Activated CD8-positive, alpha-beta memory T cell treated with anti-CD3 and anti-CD28 coated beads for 36 hours (primary cell): ENCODE data around the gene ASIC5. TPM values are rescaled to one million over a fixed set of nuclear protein-coding genes. Genes with fewer than 3 reads are reported as not detected.
"Not testable (repeated sequence)": the region's sequence is repeated elsewhere in the genome, so short reads cannot be mapped to it uniquely, and the experiment has no call there.

ENCODE experiments used
- CTCF ChIA-PET: fragments of 350-600 bp; sonication (Branson Sonifier 250); formaldehyde crosslinking; loops from one replicate; lab custom pipeline; 2021; ENCODE audit warnings: antibody characterized with exemption; lab: Charles Lee
- POLR2A ChIA-PET: fragments of 350-600 bp; sonication (Branson Sonifier 250); formaldehyde crosslinking; loops from one replicate; lab custom pipeline; 2021; ENCODE audit warnings: antibody characterized with exemption; lab: Charles Lee
- total RNA-seq, 2 experiments: library from RNA; stranded (reverse); gene quantifications; one replicate each; pipeline ENCODE4 v1.2.3, GENCODE V29; 2021

The ASIC5 gene
- total RNA-seq, 2 experiments from 2014 or later, result not detected

DNA sequence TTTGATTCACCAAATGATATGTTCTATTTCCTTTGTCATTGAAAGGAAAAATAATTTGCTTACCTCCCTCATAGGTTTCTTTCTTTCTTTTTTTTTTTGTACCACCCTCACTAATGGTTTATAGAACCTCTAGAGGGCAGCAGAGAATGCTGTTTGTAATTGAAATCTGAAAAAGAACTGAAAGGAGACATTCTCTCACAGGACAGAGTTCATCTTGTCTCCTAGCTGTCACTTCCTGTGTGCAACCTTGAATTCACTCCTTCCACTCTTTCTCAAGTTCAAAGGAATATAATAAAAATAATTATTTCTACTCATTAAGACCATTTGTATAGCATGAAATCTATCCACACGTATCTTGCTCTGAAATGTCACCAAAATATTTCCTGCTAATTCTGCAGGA, 56.2 kb downstream of the ASIC5 start:
- ChIA-PET POLR2A (interaction anchor here (1.7 kb wide), 1 partner anchor 144 kb away, joined by 4 read pairs; the partner anchor contains the start of gene CTSO), CTCF (interaction anchor here (0.6 kb wide), 1 partner anchor 144 kb away, joined by 3 read pairs; the partner anchor contains the start of gene CTSO)

DNA sequence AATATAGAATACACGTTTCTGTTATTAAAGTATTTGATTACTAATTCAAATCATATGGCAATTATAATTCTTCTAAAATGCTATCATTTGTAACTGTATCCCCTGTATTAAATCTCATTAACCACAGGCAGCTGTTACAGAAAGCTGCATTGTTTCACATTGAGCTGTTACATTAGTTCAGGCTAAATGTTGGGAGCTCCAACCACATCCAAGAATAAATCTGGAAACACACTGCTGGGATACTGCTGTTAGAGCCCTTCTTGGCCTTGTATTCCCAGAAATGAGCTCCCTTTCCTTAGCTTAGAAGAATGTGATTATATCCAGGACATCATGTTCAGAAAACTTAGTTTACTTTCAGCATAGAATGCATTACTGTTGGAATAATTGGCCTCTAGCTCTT, 59.1 kb downstream of the ASIC5 start:
- CTCF ChIA-PET, result no interaction called here
- POLR2A ChIA-PET, result no interaction called here

DNA sequence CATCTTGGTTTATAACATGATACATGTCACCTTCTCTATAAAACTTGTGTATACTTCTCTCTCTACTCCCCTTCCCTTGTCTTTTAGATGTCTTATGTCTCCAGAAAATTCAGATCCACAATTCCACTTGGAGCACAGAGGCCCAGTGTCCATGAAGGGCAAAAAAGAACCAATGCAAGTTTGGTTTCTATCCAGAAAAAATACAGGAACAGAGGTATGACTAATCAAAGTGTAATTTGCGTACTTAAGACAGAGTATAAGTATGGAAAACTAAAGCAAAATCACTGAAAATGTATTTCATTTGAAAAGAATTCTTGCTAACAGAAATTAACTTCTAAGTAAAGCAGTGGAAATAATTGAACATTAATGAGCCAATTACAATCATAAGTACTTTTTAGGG, 61.1 kb downstream of the ASIC5 start:
- ChIA-PET CTCF (no interaction called here), POLR2A (no interaction called here)

DNA sequence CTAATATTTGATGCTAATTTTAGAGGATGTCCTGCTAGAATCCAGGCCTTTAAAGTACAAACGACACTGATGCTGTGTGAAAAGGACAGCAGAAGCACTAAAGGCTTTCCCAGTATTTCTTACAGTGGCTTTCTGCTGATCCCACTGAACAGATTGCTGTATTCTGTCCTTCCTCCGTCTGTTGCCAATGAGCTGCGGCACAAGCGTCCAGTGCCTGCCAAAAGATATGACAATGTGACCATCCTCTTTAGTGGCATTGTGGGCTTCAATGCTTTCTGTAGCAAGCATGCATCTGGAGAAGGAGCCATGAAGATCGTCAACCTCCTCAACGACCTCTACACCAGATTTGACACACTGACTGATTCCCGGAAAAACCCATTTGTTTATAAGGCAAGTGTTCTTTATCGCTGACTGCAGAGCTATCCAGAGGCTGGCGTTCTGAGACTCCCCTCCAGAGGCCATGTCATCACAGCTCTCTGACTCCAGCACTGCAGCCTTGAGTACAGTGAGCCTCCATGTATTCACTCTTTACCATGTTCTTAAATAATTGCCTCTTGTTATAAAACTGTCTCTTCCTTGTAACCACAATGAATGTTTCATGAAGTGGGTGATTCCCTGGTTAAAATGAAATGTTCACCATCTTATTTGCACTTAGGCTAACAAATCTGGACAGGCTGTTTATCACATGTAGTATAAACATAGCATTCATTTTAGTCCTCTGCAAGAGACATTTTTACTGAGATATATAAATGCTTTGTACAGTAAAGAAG, 63.7 kb downstream of the ASIC5 start:
- CTCF ChIA-PET, result no interaction called here
- POLR2A ChIA-PET, result no interaction called here

DNA sequence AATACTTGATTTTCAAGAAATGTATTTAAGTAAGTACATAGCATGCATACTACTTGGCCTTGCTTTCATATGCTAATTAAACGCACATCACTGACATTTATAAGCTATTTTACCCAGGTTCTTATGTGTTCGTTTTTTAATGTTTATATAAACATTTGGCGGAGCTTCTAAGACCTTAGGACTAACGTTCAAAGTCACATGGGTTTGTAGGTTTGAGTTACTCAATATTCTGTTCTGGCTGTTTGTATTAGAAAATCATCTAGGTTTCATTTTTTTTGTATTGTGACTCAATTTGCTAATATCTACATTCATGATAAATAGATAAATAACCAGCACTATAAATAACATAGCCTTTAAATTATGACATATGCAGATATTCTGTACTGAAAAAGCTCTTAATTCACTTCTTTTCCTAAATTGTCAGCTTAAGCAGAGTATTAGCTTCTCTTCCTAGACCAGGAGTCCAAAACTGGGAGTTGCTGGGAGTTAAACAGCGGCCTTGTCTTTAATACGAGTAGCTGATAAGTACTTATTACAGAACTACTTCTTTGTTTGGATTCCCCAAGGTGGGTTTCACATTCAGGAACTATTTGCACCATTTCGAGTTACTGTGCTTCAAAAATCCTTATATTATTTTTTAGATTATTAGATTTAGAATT, 65.3 kb downstream of the ASIC5 start:
- ChIA-PET POLR2A (no interaction called here), CTCF (no interaction called here)

DNA sequence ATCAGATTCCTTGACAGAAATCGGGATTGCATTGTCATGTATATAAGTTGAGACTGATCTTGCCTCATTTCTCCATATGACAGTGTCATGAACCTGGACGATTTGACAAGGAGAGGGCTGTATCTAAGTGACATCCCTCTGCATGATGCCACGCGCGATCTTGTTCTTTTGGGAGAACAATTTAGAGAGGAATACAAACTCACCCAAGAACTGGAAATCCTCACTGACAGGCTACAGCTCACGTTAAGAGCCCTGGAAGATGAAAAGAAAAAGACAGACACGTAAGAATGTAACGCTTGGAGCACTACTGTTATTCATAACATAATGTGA, 66.3 kb downstream of the ASIC5 start:
- POLR2A ChIA-PET, result no interaction called here
- CTCF ChIA-PET, result no interaction called here

DNA sequence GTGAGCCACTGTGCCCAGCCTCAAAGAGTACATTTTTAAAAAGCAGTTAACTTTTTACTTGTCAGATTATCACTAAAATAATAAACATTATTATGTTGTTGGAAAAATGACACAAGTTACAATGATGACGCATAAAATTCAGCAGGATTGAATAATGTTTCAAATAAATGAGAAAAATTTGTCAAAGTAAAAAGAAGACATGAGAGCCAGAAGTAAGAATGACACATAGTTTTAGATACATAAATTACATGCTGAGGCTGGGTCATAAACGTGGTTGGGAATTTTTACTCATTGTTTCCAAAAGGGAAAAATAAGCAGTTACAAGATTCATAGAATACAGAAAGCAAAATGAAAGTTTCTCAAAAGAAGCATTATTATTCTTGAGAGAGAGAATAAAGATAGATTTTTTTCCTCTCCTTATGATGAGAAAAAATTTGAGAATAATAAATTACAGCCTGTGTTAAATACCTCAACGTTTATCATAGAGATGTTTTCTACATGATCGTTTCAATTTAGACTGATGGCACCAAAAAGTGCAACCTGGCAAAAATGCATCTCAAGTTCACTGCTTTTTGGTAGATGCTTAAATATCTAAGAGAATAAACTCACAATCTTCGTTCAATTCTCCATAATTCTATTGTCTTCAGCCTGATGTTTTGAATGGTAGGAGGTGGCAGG, 66.8 kb downstream of the ASIC5 start:
- POLR2A ChIA-PET, result no interaction called here
- CTCF ChIA-PET, result no interaction called here

DNA sequence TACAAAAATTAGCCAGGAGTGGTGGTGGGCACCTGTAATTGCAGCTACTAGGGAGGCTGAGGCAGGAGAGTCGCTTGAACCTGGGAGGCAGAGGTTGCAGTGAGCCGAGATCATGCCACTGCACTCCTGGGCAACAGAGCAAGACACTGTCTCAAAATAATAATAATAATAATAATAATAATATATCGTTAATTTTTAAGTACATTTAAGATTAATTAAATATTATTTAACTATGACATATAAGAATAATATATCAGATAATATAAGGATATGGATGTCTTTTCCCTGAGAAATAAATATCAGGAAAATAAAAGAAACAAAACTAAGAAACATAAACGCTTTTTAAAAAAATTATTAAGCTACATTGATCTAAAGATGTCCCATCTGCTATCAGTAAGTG, 68.5 kb downstream of the ASIC5 start:
- POLR2A ChIA-PET, CTCF ChIA-PET: not testable (repeated sequence)

DNA sequence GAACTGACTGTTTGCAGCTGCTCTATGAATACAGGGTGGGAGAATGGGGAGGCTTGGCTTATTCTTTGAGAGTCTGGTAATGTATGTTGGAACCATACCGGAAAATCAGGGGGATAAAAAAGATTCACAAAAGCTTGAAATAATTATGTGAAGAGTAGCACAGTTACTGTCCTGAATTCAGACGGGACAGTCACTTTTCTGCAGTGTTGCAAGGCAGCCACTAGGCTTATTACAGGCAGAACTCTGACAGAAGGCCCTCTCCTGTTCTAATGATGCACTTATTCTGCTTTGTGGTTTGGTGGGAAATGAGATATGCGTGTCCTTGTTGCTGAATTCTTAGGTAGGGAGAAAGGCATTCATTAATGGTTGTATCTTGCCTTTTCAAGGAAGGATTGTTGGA, 70.1 kb downstream of the ASIC5 start:
- POLR2A ChIA-PET, result no interaction called here
- CTCF ChIA-PET, result no interaction called here

DNA sequence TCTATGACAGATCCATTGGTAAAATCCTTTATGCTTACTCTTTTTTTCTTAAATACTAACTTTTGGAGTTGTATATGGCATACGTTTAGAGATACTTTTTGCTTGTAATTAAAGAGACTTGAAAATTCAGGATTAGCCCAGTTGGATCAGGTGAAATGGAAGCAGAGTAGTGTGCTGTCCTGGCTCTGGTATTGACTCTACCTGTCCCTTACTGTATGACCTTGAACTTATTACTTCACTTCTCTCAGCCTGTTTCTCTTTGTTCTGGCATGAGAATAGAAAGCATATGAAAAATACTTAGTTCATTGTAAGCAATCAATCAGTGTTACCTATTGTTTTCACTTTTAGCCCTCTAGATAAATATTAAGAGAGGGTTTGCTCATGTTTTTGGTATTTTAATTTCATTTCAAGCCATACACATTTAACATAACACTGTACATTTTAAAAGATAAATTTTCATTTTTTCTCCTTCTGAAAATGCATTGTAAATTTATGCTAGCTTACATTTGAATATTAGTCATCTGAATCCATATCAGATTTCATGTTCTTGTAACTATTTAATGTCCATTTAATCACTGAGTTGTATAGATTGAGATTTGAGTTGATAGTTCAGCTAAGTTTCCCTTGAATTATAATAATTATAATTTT, 71.4 kb downstream of the ASIC5 start:
- CTCF ChIA-PET, result no interaction called here

DNA sequence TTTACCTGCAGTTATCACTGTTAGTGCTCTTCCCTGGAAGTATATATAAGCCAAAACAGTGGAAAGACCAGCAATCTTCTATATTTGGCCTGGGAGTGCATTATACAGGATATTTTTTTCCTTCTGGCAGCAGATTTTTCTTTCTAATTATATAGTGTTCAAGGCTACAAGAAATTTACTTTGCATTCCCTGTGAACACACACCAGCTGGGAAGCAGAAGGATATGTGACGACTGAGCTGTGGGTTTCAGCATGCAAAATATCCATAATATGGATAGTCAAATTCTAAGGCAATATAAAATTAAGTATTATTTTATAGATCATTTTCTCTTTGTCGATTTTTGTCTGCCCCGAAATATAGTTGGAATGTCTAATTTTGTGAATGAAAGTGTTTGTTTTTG, 76.1 kb downstream of the ASIC5 start:
- POLR2A ChIA-PET, result no interaction called here
- CTCF ChIA-PET, result interaction anchor here (0.6 kb wide), 1 partner anchor 1152 kb away, joined by 3 read pairs; no protein-coding TSS in a partner anchor

More for the DNA sequence above, 71.4 kb downstream of the ASIC5 start:
- POLR2A ChIA-PET, result no interaction called here

DNA sequence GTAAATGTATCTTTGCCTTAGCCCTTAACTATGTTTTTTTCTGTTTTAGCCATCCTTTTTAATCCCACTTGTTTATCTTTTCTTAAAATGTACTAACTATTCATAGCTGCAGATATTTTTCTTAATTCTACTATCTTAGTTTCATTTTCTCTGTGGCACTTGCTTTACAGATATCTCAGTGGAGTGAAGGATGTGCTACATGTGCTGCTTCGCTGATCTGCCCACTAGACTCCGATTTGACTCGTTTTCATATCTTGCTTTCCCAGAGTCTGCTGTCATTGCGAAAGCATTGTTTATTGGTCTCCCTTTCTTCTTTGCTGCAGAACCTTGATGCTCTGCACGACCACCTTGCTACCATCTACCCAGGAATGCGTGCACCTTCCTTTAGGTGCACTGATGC, 76.7 kb downstream of the ASIC5 start:
- POLR2A ChIA-PET, result no interaction called here
- CTCF ChIA-PET, result no interaction called here

DNA sequence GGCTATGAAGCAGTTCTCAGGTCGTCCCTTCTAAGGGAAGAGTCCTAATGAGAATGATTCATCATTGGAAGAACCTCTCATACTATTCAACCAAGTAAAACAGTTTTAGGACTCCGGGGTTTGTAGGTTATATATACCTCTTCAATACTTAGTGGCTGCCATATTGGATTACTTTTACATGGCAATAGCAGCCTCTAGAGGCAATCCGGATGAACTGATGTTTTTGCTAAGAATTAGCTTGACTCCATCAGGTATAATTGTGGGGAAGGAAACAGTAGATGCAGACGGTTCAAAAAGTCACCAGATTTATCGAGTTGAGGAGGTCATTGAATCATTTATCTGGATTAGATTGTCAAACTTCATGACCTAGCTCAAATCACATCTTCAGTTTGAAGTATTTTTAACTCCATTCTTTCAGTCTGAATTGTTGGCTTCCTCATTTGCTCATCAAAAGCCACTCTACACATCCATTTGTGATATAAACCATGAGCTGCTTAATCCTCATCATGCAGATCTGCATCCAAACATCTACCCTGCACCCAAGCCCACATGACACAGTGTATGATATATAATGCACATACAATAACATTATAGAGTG, 78.9 kb downstream of the ASIC5 start:
- CTCF ChIA-PET, result interaction anchor here (0.9 to 1.2 kb wide), 2 partner anchors 71 to 345 kb away, joined by 3 read pairs; no protein-coding TSS in a partner anchor
- POLR2A ChIA-PET, result no interaction called here

DNA sequence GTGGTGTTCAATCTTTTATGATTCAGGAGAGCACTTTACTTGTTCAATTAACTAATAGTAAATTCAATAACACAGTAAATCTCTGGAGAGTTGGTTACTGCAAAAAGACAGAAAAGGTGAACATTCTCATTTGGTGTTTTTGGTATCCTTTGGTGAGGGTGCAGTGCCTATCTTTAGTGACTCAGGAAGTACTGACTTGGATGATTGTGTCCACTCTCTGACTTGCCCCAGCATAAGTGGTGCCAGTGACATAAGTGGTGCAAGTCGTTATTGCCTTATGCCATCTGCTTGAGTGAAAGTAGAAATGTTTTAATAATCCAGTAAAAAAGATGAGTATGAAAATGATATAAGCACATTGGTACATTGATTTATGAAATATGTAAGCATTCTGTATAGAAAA, 80.2 kb downstream of the ASIC5 start:
- CTCF ChIA-PET, result no interaction called here
- POLR2A ChIA-PET, result no interaction called here

DNA sequence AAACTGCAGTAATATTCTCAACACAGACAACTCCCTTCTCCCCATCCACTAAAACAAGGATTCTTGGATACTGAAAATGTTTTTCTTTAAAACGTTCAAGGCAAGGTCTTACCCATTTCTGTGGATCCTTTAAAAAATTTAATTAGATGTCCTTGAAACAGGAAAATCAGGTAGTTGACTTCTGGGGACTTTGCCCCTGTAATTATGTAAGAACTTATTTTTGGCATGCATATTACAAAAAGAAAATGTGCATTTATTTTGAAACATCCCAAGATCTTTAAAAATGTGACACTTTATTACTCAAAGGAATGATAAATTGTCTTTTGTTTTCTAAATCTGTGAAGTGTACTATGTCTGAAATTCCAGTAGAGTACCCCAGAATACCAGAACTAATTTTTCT, 81.4 kb downstream of the ASIC5 start:
- ChIA-PET POLR2A (no interaction called here), CTCF (no interaction called here)

DNA sequence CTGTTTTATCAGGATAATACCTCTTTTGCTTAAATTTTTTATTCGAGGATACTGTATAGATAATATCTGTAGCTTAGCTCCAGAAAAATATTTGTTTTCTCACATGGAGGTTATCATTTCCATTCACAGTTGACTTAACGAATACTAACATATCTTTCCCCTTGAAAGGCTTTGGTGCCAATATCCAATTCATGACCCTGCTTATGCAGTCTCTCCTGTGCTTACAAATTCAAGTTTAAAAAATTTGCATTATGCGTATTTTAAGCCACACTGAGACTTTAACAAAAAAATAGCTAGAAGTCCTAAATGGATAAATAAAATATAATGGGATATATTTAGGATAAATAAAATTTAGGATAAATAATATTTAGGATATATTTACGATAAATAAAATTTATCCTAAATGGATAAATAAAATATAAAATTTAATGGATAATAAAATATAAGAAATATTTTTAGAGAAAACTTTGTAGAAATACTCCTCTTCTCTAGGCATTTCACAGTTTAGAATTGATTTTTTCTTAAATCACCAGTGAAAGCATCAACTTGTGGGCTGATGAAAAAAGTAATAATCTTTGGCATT, 84.7 kb downstream of the ASIC5 start:
- CTCF ChIA-PET, result no interaction called here
- POLR2A ChIA-PET, result no interaction called here

DNA sequence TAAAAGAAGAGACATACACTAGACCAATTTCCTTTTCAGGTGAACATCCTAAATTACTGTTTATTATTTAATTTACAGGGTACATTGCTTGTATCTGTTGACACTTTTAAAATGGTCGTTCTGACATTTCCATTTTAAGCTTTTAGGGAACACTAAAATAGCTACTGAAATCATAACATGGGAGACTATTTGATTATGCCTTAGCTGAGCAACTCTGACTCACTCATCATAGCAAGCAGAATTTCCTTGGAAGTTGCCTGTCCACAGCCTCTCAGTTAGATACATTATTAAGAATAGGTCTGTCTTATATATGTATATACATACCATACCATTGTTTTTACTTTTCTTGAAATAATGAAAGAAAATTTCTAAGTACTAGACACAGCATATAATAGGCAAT, 85.3 kb downstream of the ASIC5 start:
- ChIA-PET POLR2A (no interaction called here), CTCF (no interaction called here)
